GM23338 (cell line): ENCODE measurements around the gene DST. TPM values are rescaled to one million over a fixed set of nuclear protein-coding genes. Genes with fewer than 3 reads are reported as not detected.

ENCODE experiments used
- ATAC-seq: fragments of 200-7000 bp; cut with Tn5 transposase; 3 replicates; pipeline ENCODE4 v1.9.1; 2020
- DNase-seq: peaks from one replicate; pipeline ENCODE4 v3.0.0-alpha.2; 2015; ENCODE audit warnings: low spot score
- H2AFZ ChIP-seq: fragments of 200-600 bp; sonication (generic); 2 replicates; pipeline ENCODE4 v1.8.0; 2016; ENCODE audit warnings: antibody characterized with exemption, mild to moderate bottlenecking, moderate library complexity
- H3F3A ChIP-seq: fragments of 200-600 bp; sonication (generic); replicated peaks from 2 replicates; pipeline ENCODE4 v1.8.0; 2017; ENCODE audit warnings: antibody characterized with exemption, mixed run types, low read depth
- H3K27ac ChIP-seq: fragments of 200-600 bp; sonication (generic); 2 replicates; pipeline ENCODE4 v1.6.1; 2016; ENCODE audit warnings: low read depth
- H3K27me3 ChIP-seq: fragments of 200-600 bp; sonication (generic); 2 replicates; pipeline ENCODE4 v1.8.0; 2016; ENCODE audit warnings: mild to moderate bottlenecking, mixed run types, moderate library complexity; ENCODE audit not compliant: insufficient read depth
- H3K36me3 ChIP-seq: fragments of 200-600 bp; sonication (generic); 2 replicates; pipeline ENCODE4 v1.8.0; 2016; ENCODE audit warnings: mild to moderate bottlenecking; ENCODE audit not compliant: insufficient read depth
- H3K4me1 ChIP-seq: fragments of 200-600 bp; sonication (generic); 2 replicates; pipeline ENCODE4 v1.8.0; 2016; ENCODE audit warnings: mild to moderate bottlenecking, moderate library complexity; ENCODE audit not compliant: insufficient read depth
- H3K4me2 ChIP-seq: fragments of 200-600 bp; sonication (generic); 2 replicates; pipeline ENCODE4 v1.7.1; 2017; ENCODE audit warnings: mixed run types
- H3K4me3 ChIP-seq: fragments of 200-600 bp; sonication (generic); 2 replicates; pipeline ENCODE4 v1.6.1; 2016; ENCODE audit warnings: mixed run types
- H3K79me2 ChIP-seq: fragments of 200-600 bp; sonication (generic); replicated peaks from 2 replicates; pipeline ENCODE4 v1.8.0; 2017; ENCODE audit warnings: mild to moderate bottlenecking; ENCODE audit not compliant: insufficient read depth
- H3K9me2 ChIP-seq: fragments of 200-600 bp; sonication (generic); 2 replicates; pipeline ENCODE4 v1.8.0; 2017; ENCODE audit not compliant: insufficient read depth
- H4K20me1 ChIP-seq: fragments of 200-600 bp; sonication (generic); replicated peaks from 2 replicates; pipeline ENCODE4 v1.8.0; 2017; ENCODE audit warnings: mild to moderate bottlenecking; ENCODE audit not compliant: insufficient read depth
- H3K27ac Mint-ChIP-seq: 2 replicates; pipeline ENCODE4 v1.8.0; 2020; ENCODE audit warnings: inconsistent platforms, mild to moderate bottlenecking, moderate library complexity, mixed read lengths
- H3K27me3 Mint-ChIP-seq: 3 replicates; pipeline ENCODE4 v1.8.0; 2022; ENCODE audit warnings: low read depth, mild to moderate bottlenecking, moderate library complexity, mixed read lengths, inconsistent platforms; ENCODE audit not compliant: insufficient read depth, poor library complexity
- H3K36me3 Mint-ChIP-seq: 3 replicates; pipeline ENCODE4 v1.8.0; 2021; ENCODE audit warnings: low read depth, mild to moderate bottlenecking, inconsistent platforms, moderate library complexity, mixed read lengths
- H3K4me1 Mint-ChIP-seq: 3 replicates; pipeline ENCODE4 v1.8.0; 2020; ENCODE audit warnings: mild to moderate bottlenecking, inconsistent platforms, mixed read lengths
- H3K4me3 Mint-ChIP-seq: 3 replicates; pipeline ENCODE4 v1.8.0; 2021; ENCODE audit warnings: moderate library complexity, mild to moderate bottlenecking, inconsistent platforms, mixed read lengths
- H3K9me3 Mint-ChIP-seq: 3 replicates; pipeline ENCODE4 v1.8.0; 2020; ENCODE audit warnings: moderate library complexity, mild to moderate bottlenecking, inconsistent platforms, mixed read lengths
- CTCF ChIP-seq, 2 experiments: fragments of 200-600 bp in 1 of 2; sonication (generic) in 1 of 2; conservative IDR thresholded peaks; 2 replicates each; pipeline versions ENCODE4 v1.5.1 to v1.6.1; 2016 to 2017; ENCODE audit warnings: antibody characterized with exemption in 2 of 2, low read depth in 2 of 2, mild to moderate bottlenecking in 2 of 2, moderate library complexity in 1 of 2
- EZH2 ChIP-seq: fragments of 200-600 bp; sonication (generic); IDR thresholded peaks from one replicate; pipeline ENCODE4 v1.8.0; 2017; ENCODE audit warnings: antibody characterized with exemption, mild to moderate bottlenecking, low read depth; ENCODE audit not compliant: unreplicated experiment
- JUNB ChIP-seq: IDR thresholded peaks from one replicate; pipeline ENCODE4 v1.6.1; 2016; ENCODE audit warnings: antibody characterized with exemption; ENCODE audit not compliant: unreplicated experiment
- NANOG ChIP-seq: IDR thresholded peaks from 2 replicates; pipeline ENCODE4 v1.6.1; 2016; ENCODE audit warnings: antibody characterized with exemption, borderline replicate concordance
- REST ChIP-seq: IDR thresholded peaks from one replicate; pipeline ENCODE4 v1.6.1; 2018; ENCODE audit warnings: antibody characterized with exemption; ENCODE audit not compliant: unreplicated experiment
- ZNF462 ChIP-seq: fragments of 250-450 bp; sonication (Bioruptor Pico); IDR thresholded peaks from 2 replicates; pipeline ENCODE4 v1.5.0; 2020; ENCODE audit warnings: mild to moderate bottlenecking, moderate library complexity
- polyA plus RNA-seq: library from polyadenylated mRNA; unstranded; fragments of >200 nt; fragmentation: Nextera tagmentation; extraction: Ambion mirVana; gene quantifications from 2 replicates; pipeline ENCODE4 v1.2.1, GENCODE V29; 2016
- total RNA-seq: library from RNA; depleted of rRNA; stranded (reverse); fragments of >200 nt; shearing (Covaris generic); gene quantifications from 2 replicates; pipeline ENCODE4 v1.2.3, GENCODE V29; 2014

DST gene
- total and polyA plus RNA-seq, 2 experiments from 2014 or later, result 88.7 to 188 TPM

- peaks cover 31% of the 10 kb centered on the region for H3K9me3 Mint-ChIP-seq
- no peak overlapping the region for H3K27ac Mint-ChIP-seq
- H3K9me2 ChIP-seq, result peaks cover 2% of the 10 kb centered on the region; the same call in 1 of the 2 replicates
These were observed 206.9 kb downstream of the DST start for GRCh38 chr6:56435754-56436153.

More at GRCh38 chr6:56435754-56436153, 206.9 kb downstream of the DST start:
- Histone ChIP-seq H3K27ac (no peak overlapping the region), H3K79me2 (no peaks in the 10 kb centered on the region), H3F3A (no peaks in the 10 kb centered on the region), H3K36me3 (no peaks in the 10 kb centered on the region), H4K20me1 (no peaks in the 10 kb centered on the region), H2AFZ (no peak overlapping the region), H3K4me1 (no peaks in the 10 kb centered on the region), H3K4me3 (no peak overlapping the region), H3K27me3 (no peaks in the 10 kb centered on the region), H3K4me2 (no peak overlapping the region)
- no peaks in the 10 kb centered on the region for H3K4me1 Mint-ChIP-seq
- H3K36me3 Mint-ChIP-seq, result peaks cover 8% of the 10 kb centered on the region; the same call in 2 of the 3 replicates
- no peak for DNase-seq
- peaks cover 5% of the 10 kb centered on the region for H3K27me3 Mint-ChIP-seq
- H3K4me3 Mint-ChIP-seq, result no peak overlapping the region
- TF ChIP-seq REST, result no peak
- TF ChIP-seq JUNB, result no peak
- no peak for TF ChIP-seq ZNF462 (CRISPR knock-in tag)
- TF ChIP-seq EZH2, result no peak
- TF ChIP-seq NANOG, result no peak
- no peak for TF ChIP-seq CTCF (conservative IDR thresholded peaks at IDR 0.05; ENCODE audit: low read depth in 2 of 2)
- ATAC-seq, result no peak
